CD4-positive, CD25-positive, alpha-beta regulatory T cell (primary cell): Measurements from ENCODE around the gene CUL3. TPM values are rescaled to one million over a fixed set of nuclear protein-coding genes. Genes with fewer than 3 reads are reported as not detected.
"Not testable (repeated sequence)": the region's sequence is repeated elsewhere in the genome, so short reads cannot be mapped to it uniquely, and the experiment has no call there.

Source experiments
- ATAC-seq, 2 donors: fragments of 150-1000 bp; cut with Tn5 transposase; one replicate each; pipeline ENCODE4 v1.10.0; 2021; ENCODE audit warnings: low read depth in 2 of 2, moderate number of reproducible peaks in 2 of 2, moderate library complexity in 1 of 2
- DNase-seq, 3 donors: peaks; one replicate each; pipeline versions ENCODE4 v3.0.0 to v3.0.0-alpha.2; 2012 to 2022; ENCODE audit warnings: mixed read lengths in 1 of 3
- H3K27ac ChIP-seq: one replicate; pipeline ENCODE4 v1.7.0; 2013; ENCODE audit warnings: mild to moderate bottlenecking, low read length; ENCODE audit not compliant: insufficient read depth, poor library complexity, severe bottlenecking
- H3K27me3 ChIP-seq: one replicate; pipeline ENCODE4 v1.7.0; 2013; ENCODE audit warnings: low read length; ENCODE audit not compliant: control insufficient read depth, insufficient read depth
- H3K36me3 ChIP-seq: one replicate; pipeline ENCODE4 v1.7.0; 2013; ENCODE audit warnings: mild to moderate bottlenecking, low read length, moderate library complexity; ENCODE audit not compliant: control insufficient read depth, insufficient read depth
- H3K4me1 ChIP-seq: 2 replicates; pipeline ENCODE4 v1.7.0; 2013; ENCODE audit warnings: mild to moderate bottlenecking, low read length; ENCODE audit not compliant: insufficient read depth, control insufficient read depth, poor library complexity, severe bottlenecking
- H3K4me3 ChIP-seq: one replicate; pipeline ENCODE4 v1.7.0; 2013; ENCODE audit warnings: low read depth, mild to moderate bottlenecking, low read length, moderate library complexity
- H3K9me3 ChIP-seq, 2 experiments: 1 replicate in 1 of 2; 2 replicates in 1 of 2; pipeline ENCODE4 v1.7.0; 2013; ENCODE audit warnings: low read length in 2 of 2, mild to moderate bottlenecking in 1 of 2, moderate library complexity in 1 of 2; ENCODE audit not compliant: control insufficient read depth in 2 of 2
- H3K27ac Mint-ChIP-seq, 3 donors: one replicate each; pipeline ENCODE4 v1.8.0; 2020 to 2022; ENCODE audit warnings: mild to moderate bottlenecking in 3 of 3, mixed read lengths in 3 of 3, moderate library complexity in 2 of 3
- H3K27me3 Mint-ChIP-seq: one replicate; pipeline ENCODE4 v1.8.0; 2022; ENCODE audit warnings: mild to moderate bottlenecking, mixed read lengths
- H3K36me3 Mint-ChIP-seq: one replicate; pipeline ENCODE4 v1.8.0; 2020; ENCODE audit warnings: mixed read lengths
- H3K4me1 Mint-ChIP-seq, 4 donors: one replicate each; pipeline ENCODE4 v1.8.0; 2020 to 2022; ENCODE audit warnings: mixed read lengths in 4 of 4, mild to moderate bottlenecking in 1 of 4
- H3K4me3 Mint-ChIP-seq, 4 donors: one replicate each; pipeline ENCODE4 v1.8.0; 2020 to 2022; ENCODE audit warnings: mild to moderate bottlenecking in 4 of 4, mixed read lengths in 4 of 4, moderate library complexity in 3 of 4
- H3K9me3 Mint-ChIP-seq, 7 donors: one replicate each; pipeline ENCODE4 v1.8.0; 2020 to 2022; ENCODE audit warnings: mixed read lengths in 7 of 7, mild to moderate bottlenecking in 3 of 7, moderate library complexity in 2 of 7
- polyA plus RNA-seq, 4 donors: library from polyadenylated mRNA; unstranded; fragments of 300-500 nt; fragmentation: Illumina TruSeq; gene quantifications; one replicate each; pipeline ENCODE4 v1.2.3, GENCODE V29; 2021
- total RNA-seq: library from RNA; stranded (reverse); gene quantifications from one replicate; pipeline ENCODE4 v1.2.3, GENCODE V29; 2022

CUL3 gene
- total and polyA plus RNA-seq, 5 donors from 2014 or later = 26.1 to 139 (median 43.6) TPM

DNA sequence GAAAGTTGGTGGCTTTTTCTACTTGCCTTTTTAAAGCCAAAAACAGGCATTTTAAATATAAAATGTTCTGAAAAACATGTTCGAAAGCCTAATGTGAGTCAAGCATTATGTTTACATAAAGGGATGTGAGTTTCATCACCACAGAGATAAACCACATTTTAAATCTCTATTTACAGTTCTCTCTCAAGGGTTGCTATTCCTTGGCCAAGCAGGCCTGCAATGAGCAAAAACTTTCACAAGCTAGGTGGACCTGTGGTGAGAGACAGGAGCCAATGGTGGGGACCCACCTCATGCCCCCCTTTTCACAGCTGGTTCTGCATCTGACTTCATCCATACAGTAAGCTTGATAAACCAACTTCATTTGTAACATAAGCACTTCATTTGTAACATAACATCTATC is 65.1 kb downstream of the CUL3 start:
- DNase-seq = peak; percentile 6 to 60 (median 37)
- peaks cover 2% of the 10 kb centered on the region for H3K36me3 ChIP-seq
- H3K4me3 ChIP-seq = peak overlapping the region; percentile 62
- peak overlapping the region; percentile 73 to 83 (median 79) for H3K27ac Mint-ChIP-seq
- peak overlapping the region; percentile 69 to 78 (median 71) for H3K4me3 Mint-ChIP-seq
- peaks cover 0 to 3% (median 0%) of the 10 kb centered on the region in 7 donors for H3K9me3 Mint-ChIP-seq
- H3K27me3 Mint-ChIP-seq = no peaks in the 10 kb centered on the region
- peaks cover 9% of the 10 kb centered on the region for H3K36me3 Mint-ChIP-seq
- ATAC-seq = peak; percentile 58 to 64
- H3K27ac ChIP-seq = peak overlapping the region; percentile 54
- peaks cover 55 to 82% (median 65%) of the 10 kb centered on the region in 4 donors for H3K4me1 Mint-ChIP-seq
- H3K27me3 ChIP-seq = no peaks in the 10 kb centered on the region
- peaks cover 79% of the 10 kb centered on the region for H3K4me1 ChIP-seq
- no peaks in the 10 kb centered on the region for H3K9me3 ChIP-seq

GRCh38 chr2:224518806-224519580 is 66.2 kb downstream of the CUL3 start:
- peaks cover 9% of the 10 kb centered on the region for H3K36me3 Mint-ChIP-seq
- DNase-seq = no peak
- peak overlapping the region in 1 of 3 donors; percentile 26 for H3K27ac Mint-ChIP-seq
- H3K4me3 Mint-ChIP-seq = no peak overlapping the region
- no peaks in the 10 kb centered on the region for H3K27me3 ChIP-seq
- H3K27me3 Mint-ChIP-seq = no peaks in the 10 kb centered on the region
- H3K9me3 Mint-ChIP-seq = peaks cover 0 to 3% (median 0%) of the 10 kb centered on the region in 7 donors
- peaks cover 69% of the 10 kb centered on the region for H3K4me1 ChIP-seq
- peaks cover 49 to 76% (median 59%) of the 10 kb centered on the region in 4 donors for H3K4me1 Mint-ChIP-seq
- H3K9me3 ChIP-seq = no peaks in the 10 kb centered on the region
- H3K4me3 ChIP-seq = peak overlapping the region; percentile 62
- H3K27ac ChIP-seq = peak overlapping the region; percentile 29
- no peak for ATAC-seq
- peaks cover 5% of the 10 kb centered on the region for H3K36me3 ChIP-seq

DNA sequence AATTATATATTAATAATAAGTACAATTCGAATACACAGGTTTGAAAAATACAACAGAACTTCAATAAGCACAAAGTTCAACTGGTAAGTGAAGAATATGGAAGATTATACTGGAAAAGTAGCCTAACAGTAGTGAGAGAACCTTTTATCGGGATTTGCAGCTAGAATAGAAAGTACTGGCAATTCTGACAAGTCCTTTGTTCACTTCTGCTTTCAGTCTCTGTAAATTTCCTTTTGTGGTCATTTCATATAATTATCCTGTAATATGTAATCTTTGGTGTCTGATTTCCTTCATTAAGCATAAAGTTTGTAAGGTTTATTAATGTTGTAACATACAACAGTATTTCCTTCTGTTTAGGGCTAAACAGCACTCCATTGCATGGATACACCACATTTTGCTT is 67.2 kb downstream of the CUL3 start:
- Histone ChIP-seq H3K27me3 (no peaks in the 10 kb centered on the region), H3K9me3 (no peaks in the 10 kb centered on the region), H3K27ac (peak overlapping the region; percentile 15), H3K4me1 (peaks cover 58% of the 10 kb centered on the region), H3K4me3 (peak overlapping the region; percentile 45), H3K36me3 (peaks cover 14% of the 10 kb centered on the region)
- Mint-ChIP-seq H3K9me3 (peaks cover 0 to 3% (median 0%) of the 10 kb centered on the region in 7 donors), H3K36me3 (peaks cover 10% of the 10 kb centered on the region), H3K27ac (peak overlapping the region in 1 of 3 donors; percentile 21), H3K4me3 (peak overlapping the region in 1 of 4 donors; percentile 50), H3K27me3 (no peaks in the 10 kb centered on the region), H3K4me1 (peaks cover 43 to 70% (median 51%) of the 10 kb centered on the region in 4 donors)
- DNase-seq (no peak), ATAC-seq (no peak)

DNA sequence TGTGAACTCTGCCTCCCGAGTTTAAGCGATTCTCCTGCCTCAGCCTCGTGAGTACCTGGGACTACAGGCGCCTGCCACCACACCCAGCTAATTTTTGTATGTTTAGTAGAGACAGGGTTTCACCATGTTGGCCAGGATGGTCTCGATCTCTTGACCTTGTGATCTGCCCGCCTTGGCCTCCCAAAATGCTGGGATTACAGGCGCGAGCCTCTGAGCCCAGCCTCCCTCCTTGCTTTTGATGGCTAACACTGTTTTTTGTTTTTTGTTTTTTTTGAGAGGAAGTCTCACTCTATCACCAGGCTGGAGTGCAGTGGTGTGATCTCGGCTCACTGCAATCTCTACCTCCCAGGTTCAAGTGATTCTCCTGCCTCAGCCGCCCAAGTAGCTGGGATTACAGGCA is 68.8 kb downstream of the CUL3 start:
- not testable (repeated sequence) for H3K9me3 Mint-ChIP-seq, ATAC-seq, H3K27ac ChIP-seq, H3K4me3 ChIP-seq, H3K9me3 ChIP-seq, DNase-seq, H3K27me3 Mint-ChIP-seq, H3K27me3 ChIP-seq
- H3K4me1 ChIP-seq = peaks cover 43% of the 10 kb centered on the region
- Mint-ChIP-seq H3K4me1 (peaks cover 45 to 65% (median 49%) of the 10 kb centered on the region in 4 donors), H3K27ac (peak overlapping the region in 2 of 3 donors; percentile 71 to 74), H3K4me3 (peak overlapping the region in 1 of 4 donors; percentile 32), H3K36me3 (peaks cover 15% of the 10 kb centered on the region)
- peaks cover 21% of the 10 kb centered on the region for H3K36me3 ChIP-seq

GRCh38 chr2:224513991-224514390 is 71.2 kb downstream of the CUL3 start:
- H3K4me1 Mint-ChIP-seq = peaks cover 43 to 58% (median 45%) of the 10 kb centered on the region in 4 donors

GRCh38 chr2:224507789-224508188 is 77.4 kb downstream of the CUL3 start:
- no peak overlapping the region for H3K4me3 ChIP-seq
- H3K9me3 Mint-ChIP-seq = no peaks in the 10 kb centered on the region
- H3K27ac ChIP-seq = no peak overlapping the region
- DNase-seq (no peak), ATAC-seq (no peak)
- H3K36me3 ChIP-seq = peaks cover 54% of the 10 kb centered on the region
- H3K36me3 Mint-ChIP-seq = peaks cover 34% of the 10 kb centered on the region
- no peak overlapping the region for H3K4me3 Mint-ChIP-seq
- no peaks in the 10 kb centered on the region for H3K9me3 ChIP-seq
- no peak overlapping the region for H3K27ac Mint-ChIP-seq
- no peaks in the 10 kb centered on the region for H3K27me3 Mint-ChIP-seq
- peaks cover 15 to 21% (median 17%) of the 10 kb centered on the region in 4 donors for H3K4me1 Mint-ChIP-seq
- H3K4me1 ChIP-seq = no peaks in the 10 kb centered on the region
- no peaks in the 10 kb centered on the region for H3K27me3 ChIP-seq

More at GRCh38 chr2:224513991-224514390, 71.2 kb downstream of the CUL3 start:
- DNase-seq = no peak
- Histone ChIP-seq H3K27me3 (no peaks in the 10 kb centered on the region), H3K27ac (no peak overlapping the region), H3K4me3 (no peak overlapping the region), H3K36me3 (peaks cover 28% of the 10 kb centered on the region), H3K9me3 (no peaks in the 10 kb centered on the region), H3K4me1 (peaks cover 21% of the 10 kb centered on the region)
- H3K9me3 Mint-ChIP-seq = no peaks in the 10 kb centered on the region
- H3K27ac Mint-ChIP-seq = peak overlapping the region in 1 of 3 donors; percentile 81
- no peaks in the 10 kb centered on the region for H3K27me3 Mint-ChIP-seq
- ATAC-seq = no peak
- peaks cover 21% of the 10 kb centered on the region for H3K36me3 Mint-ChIP-seq
- no peak overlapping the region for H3K4me3 Mint-ChIP-seq

- no peak overlapping the region for H3K4me3 Mint-ChIP-seq
- Histone ChIP-seq H3K4me3 (no peak overlapping the region), H3K9me3 (no peaks in the 10 kb centered on the region), H3K4me1 (no peaks in the 10 kb centered on the region), H3K27ac (no peak overlapping the region), H3K36me3 (peaks cover 61% of the 10 kb centered on the region), H3K27me3 (no peaks in the 10 kb centered on the region)
- no peaks in the 10 kb centered on the region for H3K27me3 Mint-ChIP-seq
- H3K36me3 Mint-ChIP-seq = peaks cover 34% of the 10 kb centered on the region
- peak overlapping the region in 2 of 3 donors; percentile 48 to 52 for H3K27ac Mint-ChIP-seq
- no peaks in the 10 kb centered on the region for H3K9me3 Mint-ChIP-seq
- DNase-seq (no peak), ATAC-seq (no peak)
- H3K4me1 Mint-ChIP-seq = peaks cover 13 to 19% (median 15%) of the 10 kb centered on the region in 4 donors
Observed at GRCh38 chr2:224506494-224506893, 78.7 kb downstream of the CUL3 start.
